Measurements from ENCODE around the gene BCL7B.
"Not testable (repeated sequence)": the region's sequence is repeated elsewhere in the genome, so short reads cannot be mapped to it uniquely, and the experiment has no call there.

BCL7B gene

GRCh38 chr7:73503229-73503628, 54.3 kb downstream of the BCL7B start:
- no peak for DNase-seq

- no peak for DNase-seq
Measured at GRCh38 chr7:73496626-73497025, 60.9 kb downstream of the BCL7B start.

GRCh38 chr7:73495507-73495906, 62.0 kb downstream of the BCL7B start:
- DNase-seq, result not testable (repeated sequence)

GRCh38 chr7:73489976-73490375, 67.5 kb downstream of the BCL7B start:
- no peak for DNase-seq

- DNase-seq, result no peak
Measured at GRCh38 chr7:73487486-73487885, 70.0 kb downstream of the BCL7B start.

Data from amygdala (tissue), 56 donors.